Esophagus muscularis mucosa (tissue), 4 donors: ENCODE results near the gene OTOG. TPM values are rescaled to one million over a fixed set of nuclear protein-coding genes. Genes with fewer than 3 reads are reported as not detected.

Experiments
- DNase-seq: peaks from one replicate; pipeline ENCODE4 v3.0.0-alpha.2; 2017; ENCODE audit errors: extremely low spot score
- H3K27ac ChIP-seq, 4 donors: fragments of 200-600 bp; sonication (generic); replicated peaks in 1 of 4; 1 replicate in 3 of 4; 2 replicates in 1 of 4; pipeline ENCODE4 v1.5.1; 2016 to 2019; ENCODE audit warnings: mild to moderate bottlenecking in 1 of 4
- H3K27me3 ChIP-seq, 4 donors: fragments of 200-600 bp; sonication (generic); one replicate each; pipeline versions ENCODE4 v1.5.1 to v1.6.0; 2016 to 2019
- H3K36me3 ChIP-seq, 4 donors: fragments of 200-600 bp; sonication (generic); one replicate each; pipeline ENCODE4 v1.5.1; 2016 to 2019
- H3K4me1 ChIP-seq, 4 donors: fragments of 200-600 bp; sonication (generic); one replicate each; pipeline ENCODE4 v1.5.1; 2016 to 2019
- H3K4me3 ChIP-seq, 4 donors: fragments of 200-600 bp; sonication (generic); 1 replicate in 2 of 4; 2 replicates in 2 of 4; pipeline ENCODE4 v1.5.1; 2016 to 2019; ENCODE audit warnings: mild to moderate bottlenecking in 4 of 4, moderate library complexity in 1 of 4
- H3K9me3 ChIP-seq, 4 donors: fragments of 200-600 bp; sonication (generic); 1 replicate in 3 of 4; 2 replicates in 1 of 4; pipeline ENCODE4 v1.5.1; 2016 to 2019
- EP300 ChIP-seq: sonication (generic); formaldehyde crosslinking; IDR thresholded peaks from one replicate; pipeline ENCODE4 v1.6.1; 2017; ENCODE audit warnings: antibody characterized with exemption
- POLR2A ChIP-seq: fragments of 450-650 bp; IDR thresholded peaks from one replicate; pipeline ENCODE4 v1.6.1; 2017; ENCODE audit warnings: antibody characterized with exemption, moderate library complexity, mild to moderate bottlenecking, low read depth
- POLR2AphosphoS5 ChIP-seq, 2 donors: sonication (generic); formaldehyde crosslinking; IDR thresholded peaks; one replicate each; pipeline ENCODE4 v1.6.1; 2017; ENCODE audit warnings: antibody characterized with exemption in 2 of 2
- WGBS: methylation state at CpG from one replicate; pipeline ENCODE4 v1.1.5; 2018; 5-methylcytosine and 5-hydroxymethylcytosine counted together
- intact Hi-C: fragments of 100-400 bp; cut with DNase I; formaldehyde crosslinking; loops from one replicate; pipeline ENCODE4 v1.15.1; 2023
- total RNA-seq, 4 donors: library from RNA; depleted of rRNA; stranded (reverse); fragments of >200 nt; gene quantifications; one replicate each; pipeline versions ENCODE4 v1.1.0 to v1.2.1, GENCODE V29; 2016
- TF ChIP-seq, protein P1 (sequence below), 3 experiments: fragments of 200-600 bp in 2 of 3; fragments of 450-650 bp in 1 of 3; sonication (generic) in 2 of 3; IDR thresholded peaks; one replicate each; pipeline ENCODE4 v1.5.1; 2017 to 2019; ENCODE audit warnings: antibody characterized with exemption in 3 of 3, mild to moderate bottlenecking in 2 of 3, moderate library complexity in 1 of 3

Gene OTOG
- total RNA-seq, 4 donors from 2014 or later: not detected

DNA sequence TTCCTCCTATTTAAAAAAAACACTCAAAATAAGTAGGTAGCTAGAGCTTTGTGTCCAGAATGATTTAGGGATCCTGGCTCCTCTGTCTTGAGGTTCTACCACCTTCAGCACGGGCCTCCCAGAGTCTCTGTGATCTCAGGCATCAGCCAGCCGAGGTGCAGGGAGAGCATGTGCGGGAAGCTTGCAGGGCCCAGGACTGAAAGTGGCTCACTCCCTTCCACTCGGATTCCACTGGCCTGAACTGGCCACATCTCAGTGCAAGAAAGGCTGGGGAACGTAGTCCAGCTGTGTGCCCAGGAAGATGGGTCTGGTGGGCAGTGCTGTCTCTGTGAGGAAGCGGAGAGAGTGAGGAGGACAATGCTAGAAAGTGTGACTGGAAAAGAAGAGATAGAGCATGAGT, 104.0 kb downstream of the OTOG start:
- Histone ChIP-seq H3K36me3 (no peaks in the 10 kb centered on the region), H3K4me3 (no peak overlapping the region), H3K9me3 (peaks cover 0 to 28% (median 14%) of the 10 kb centered on the region in 4 donors), H3K27ac (no peak overlapping the region), H3K27me3 (peaks cover 0 to 47% (median 0%) of the 10 kb centered on the region in 4 donors), H3K4me1 (no peaks in the 10 kb centered on the region)
- intact Hi-C loops: no loop called here
- WGBS: 71% methylated on average over 6 of the region's 6 CpGs
- DNase-seq: no peak
- TF ChIP-seq EP300: no peak
- TF ChIP-seq POLR2AphosphoS5 (IDR thresholded peaks at IDR 0.05): no peak
- no peak for TF ChIP-seq POLR2A
- TF ChIP-seq, protein P1, sequence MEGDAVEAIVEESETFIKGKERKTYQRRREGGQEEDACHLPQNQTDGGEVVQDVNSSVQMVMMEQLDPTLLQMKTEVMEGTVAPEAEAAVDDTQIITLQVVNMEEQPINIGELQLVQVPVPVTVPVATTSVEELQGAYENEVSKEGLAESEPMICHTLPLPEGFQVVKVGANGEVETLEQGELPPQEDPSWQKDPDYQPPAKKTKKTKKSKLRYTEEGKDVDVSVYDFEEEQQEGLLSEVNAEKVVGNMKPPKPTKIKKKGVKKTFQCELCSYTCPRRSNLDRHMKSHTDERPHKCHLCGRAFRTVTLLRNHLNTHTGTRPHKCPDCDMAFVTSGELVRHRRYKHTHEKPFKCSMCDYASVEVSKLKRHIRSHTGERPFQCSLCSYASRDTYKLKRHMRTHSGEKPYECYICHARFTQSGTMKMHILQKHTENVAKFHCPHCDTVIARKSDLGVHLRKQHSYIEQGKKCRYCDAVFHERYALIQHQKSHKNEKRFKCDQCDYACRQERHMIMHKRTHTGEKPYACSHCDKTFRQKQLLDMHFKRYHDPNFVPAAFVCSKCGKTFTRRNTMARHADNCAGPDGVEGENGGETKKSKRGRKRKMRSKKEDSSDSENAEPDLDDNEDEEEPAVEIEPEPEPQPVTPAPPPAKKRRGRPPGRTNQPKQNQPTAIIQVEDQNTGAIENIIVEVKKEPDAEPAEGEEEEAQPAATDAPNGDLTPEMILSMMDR (IDR thresholded peaks at IDR 0.05): no peak

DNA sequence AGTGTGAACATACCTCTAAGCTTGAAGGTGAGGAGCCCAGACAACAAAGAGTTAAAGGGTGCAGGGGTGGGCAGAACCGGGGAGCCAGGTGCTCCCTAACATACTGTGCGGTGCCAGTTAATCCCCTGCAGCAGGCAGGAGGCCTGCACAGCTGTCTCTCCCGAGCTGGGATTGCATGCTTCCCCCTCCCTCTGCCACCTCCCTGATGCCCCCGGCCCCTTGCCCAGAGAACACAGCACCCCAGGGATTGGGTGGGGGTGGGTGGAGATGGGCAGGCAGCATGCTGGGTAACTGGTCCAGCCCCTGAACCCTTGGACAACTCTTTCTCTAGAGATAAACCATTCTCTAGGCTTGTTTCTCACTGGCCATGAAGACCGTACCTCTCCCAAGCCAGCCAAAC, 104.6 kb downstream of the OTOG start:
- no peak overlapping the region for H3K4me3 ChIP-seq
- H3K9me3 ChIP-seq: peaks cover 0 to 28% (median 17%) of the 10 kb centered on the region in 4 donors
- 30% methylated on average over 4 of the region's 5 CpGs for WGBS
- TF ChIP-seq POLR2AphosphoS5 (IDR thresholded peaks at IDR 0.05): no peak
- TF ChIP-seq, protein P1 (IDR thresholded peaks at IDR 0.05): no peak
- no peak for TF ChIP-seq EP300
- no peak for TF ChIP-seq POLR2A
- no peaks in the 10 kb centered on the region for H3K36me3 ChIP-seq
- no peak for DNase-seq
- H3K27me3 ChIP-seq: peaks cover 0 to 47% (median 0%) of the 10 kb centered on the region in 4 donors
- intact Hi-C loops: no loop called here
- no peak overlapping the region for H3K27ac ChIP-seq
- H3K4me1 ChIP-seq: no peaks in the 10 kb centered on the region

DNA sequence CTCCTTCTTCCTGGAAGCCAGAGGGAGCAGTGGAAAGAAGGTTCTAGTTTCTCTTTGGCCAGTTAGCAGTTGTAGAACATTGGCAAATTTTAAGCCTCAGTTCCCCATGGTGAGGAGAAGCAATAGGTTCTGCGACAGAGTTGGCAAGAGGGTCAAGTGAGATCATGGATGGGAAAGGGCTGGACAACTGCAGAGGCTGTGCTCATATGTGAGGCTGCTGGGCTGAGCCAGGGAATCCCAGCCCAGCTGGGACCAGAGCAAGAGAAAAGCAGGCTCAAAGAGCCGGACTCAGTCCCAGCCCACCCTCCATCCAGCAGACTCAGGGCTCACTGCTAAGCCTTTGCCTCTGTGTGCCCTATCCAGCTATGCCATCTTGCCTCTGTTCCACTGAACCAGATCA, 105.5 kb downstream of the OTOG start:
- TF ChIP-seq POLR2A (no peak), EP300 (no peak), POLR2AphosphoS5 (IDR thresholded peaks at IDR 0.05) (no peak)
- TF ChIP-seq, protein P1 (IDR thresholded peaks at IDR 0.05): no peak
- Histone ChIP-seq H3K27ac (no peak overlapping the region), H3K36me3 (no peaks in the 10 kb centered on the region), H3K4me3 (no peak overlapping the region), H3K27me3 (peaks cover 0 to 44% (median 0%) of the 10 kb centered on the region in 4 donors), H3K4me1 (no peaks in the 10 kb centered on the region), H3K9me3 (peaks cover 0 to 25% (median 15%) of the 10 kb centered on the region in 4 donors)
- 83% methylated on average over 1 of the region's 2 CpGs for WGBS
- intact Hi-C loops: no loop called here
- DNase-seq: no peak

DNA sequence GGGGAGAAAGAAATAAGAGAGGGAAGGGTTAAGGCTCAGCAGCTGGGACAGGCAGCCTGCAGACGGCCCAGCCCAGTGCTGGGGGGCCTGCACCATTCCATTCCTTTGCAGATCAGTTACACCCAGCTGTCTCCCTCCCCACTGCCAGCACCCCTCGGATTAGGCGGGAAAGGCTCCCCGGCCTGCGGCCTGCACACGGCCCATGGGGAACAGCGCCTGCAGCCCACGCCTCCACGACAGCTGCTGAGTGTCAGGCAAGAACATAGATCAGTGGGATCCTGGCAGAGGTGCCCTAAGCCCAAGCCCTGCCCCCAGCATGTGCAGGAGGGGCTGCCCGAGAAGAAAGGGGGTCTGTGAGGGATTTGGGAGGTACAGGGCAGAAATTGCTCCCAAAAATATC, 106.6 kb downstream of the OTOG start:
- H3K27me3 ChIP-seq: peaks cover 0 to 39% (median 0%) of the 10 kb centered on the region in 4 donors

DNA sequence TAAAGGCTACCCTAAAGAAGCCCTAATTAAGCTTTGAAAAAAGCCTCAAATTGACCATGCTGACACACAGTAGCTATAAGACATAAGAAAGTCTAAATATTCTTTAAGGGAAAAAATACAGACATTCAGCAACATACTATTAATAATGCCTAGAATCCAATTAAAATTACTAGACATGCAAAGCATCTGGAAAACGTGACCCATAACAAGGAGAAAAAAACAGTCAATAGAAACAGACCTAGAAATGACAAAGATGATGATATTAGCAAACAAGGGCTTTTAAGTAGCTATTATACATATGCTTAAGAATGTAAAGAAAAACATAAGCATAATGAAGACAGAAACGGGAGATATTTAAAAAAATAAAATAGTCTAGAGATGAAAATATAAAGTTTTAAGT, 108.6 kb downstream of the OTOG start:
- WGBS: 77% methylated on average over 2 of the region's 2 CpGs
- no peaks in the 10 kb centered on the region for H3K4me1 ChIP-seq
- intact Hi-C loops: no loop called here
- H3K9me3 ChIP-seq: peaks cover 0 to 20% (median 13%) of the 10 kb centered on the region in 4 donors
- no peak for DNase-seq
- TF ChIP-seq EP300 (no peak), POLR2AphosphoS5 (IDR thresholded peaks at IDR 0.05) (no peak), POLR2A (no peak)
- TF ChIP-seq, protein P1 (IDR thresholded peaks at IDR 0.05): no peak
- H3K27me3 ChIP-seq: peaks cover 0 to 21% (median 0%) of the 10 kb centered on the region in 4 donors
- H3K36me3 ChIP-seq: no peaks in the 10 kb centered on the region
- no peak overlapping the region for H3K4me3 ChIP-seq
- H3K27ac ChIP-seq: no peak overlapping the region

More for the DNA sequence above, 106.6 kb downstream of the OTOG start:
- Histone ChIP-seq H3K4me1 (no peaks in the 10 kb centered on the region), H3K27ac (no peak overlapping the region), H3K36me3 (no peaks in the 10 kb centered on the region), H3K4me3 (no peak overlapping the region), H3K9me3 (peaks cover 0 to 20% (median 13%) of the 10 kb centered on the region in 4 donors)
- WGBS: 59% methylated on average over 10 of the region's 10 CpGs
- intact Hi-C loops: no loop called here
- no peak for TF ChIP-seq POLR2AphosphoS5 (IDR thresholded peaks at IDR 0.05)
- no peak for DNase-seq
